Ureter (tissue), 1 donor: ENCODE data around the gene HYLS1. TPM values are rescaled to one million over a fixed set of nuclear protein-coding genes. Genes with fewer than 3 reads are reported as not detected.
A peak's percentile ranks its signal among the peaks of the same experiment; 100 is the strongest.
"Not testable (repeated sequence)": the region's sequence is repeated elsewhere in the genome, so short reads cannot be mapped to it uniquely, and the experiment has no call there.

ENCODE experiments used
- DNase-seq: peaks from one replicate; pipeline ENCODE4 v3.0.0-alpha.2; 2020; ENCODE audit warnings: low spot score
- total RNA-seq: library from RNA; stranded (reverse); gene quantifications from one replicate; pipeline ENCODE4 v1.2.4, GENCODE V29; 2023
- donor health status: DM: yes; HTN: yes; CAD: no.

The HYLS1 gene
- total RNA-seq, 1 donor from 2014 or later = 2.7 TPM

- DNase-seq = no peak
Observed at GRCh38 chr11:125903711-125904659, 16.5 kb downstream of the HYLS1 start, which contains the start of gene DDX25. TSS of gene DDX25 (plus strand) at chr11:125904508. CDS start at chr11:125904518, 10 bp downstream.

- DNase-seq = no peak
Observed at GRCh38 chr11:125904678-125905077, 17.2 kb downstream of the HYLS1 start.

GRCh38 chr11:125910226-125910849 lies 22.9 kb downstream of the HYLS1 start:
- no peak for DNase-seq

- not testable (repeated sequence) for DNase-seq
Observed at GRCh38 chr11:125914601-125915000, 27.1 kb downstream of the HYLS1 start.

- no peak for DNase-seq
Observed at GRCh38 chr11:125916683-125917347, 29.3 kb downstream of the HYLS1 start.

- DNase-seq = no peak
Observed at GRCh38 chr11:125918140-125918840, 30.8 kb downstream of the HYLS1 start.

GRCh38 chr11:125921042-125921441 lies 33.6 kb downstream of the HYLS1 start:
- DNase-seq = no peak

GRCh38 chr11:125922156-125922555 lies 34.7 kb downstream of the HYLS1 start:
- no peak for DNase-seq

- DNase-seq = peak; percentile 68
Observed at GRCh38 chr11:125923012-125923579, 35.6 kb downstream of the HYLS1 start.

GRCh38 chr11:125923633-125924032 lies 36.2 kb downstream of the HYLS1 start:
- no peak for DNase-seq

GRCh38 chr11:125924384-125925007 lies 37.0 kb downstream of the HYLS1 start:
- DNase-seq = no peak

- DNase-seq = no peak
Observed at GRCh38 chr11:125925247-125925740, 37.8 kb downstream of the HYLS1 start.

GRCh38 chr11:125925804-125926203 lies 38.3 kb downstream of the HYLS1 start:
- no peak for DNase-seq

GRCh38 chr11:125926682-125927081 lies 39.2 kb downstream of the HYLS1 start:
- no peak for DNase-seq

- DNase-seq = no peak
Observed at GRCh38 chr11:125929445-125930075, 42.1 kb downstream of the HYLS1 start.

GRCh38 chr11:125930076-125930450 lies 42.6 kb downstream of the HYLS1 start:
- DNase-seq = no peak

- DNase-seq = no peak
Observed at GRCh38 chr11:125931116-125931515, 43.6 kb downstream of the HYLS1 start.

GRCh38 chr11:125931668-125932067 lies 44.2 kb downstream of the HYLS1 start:
- DNase-seq = no peak

GRCh38 chr11:125932301-125932700 lies 44.8 kb downstream of the HYLS1 start:
- no peak for DNase-seq
